Measurements from ENCODE around the gene CD163.
A peak's percentile ranks its signal among the peaks of the same experiment; 100 is the strongest.
"Not testable (repeated sequence)": the region's sequence is repeated elsewhere in the genome, so short reads cannot be mapped to it uniquely, and the experiment has no call there.

Gene CD163

GRCh38 chr12:7448099-7448498 lies 55.5 kb downstream of the CD163 start:
- no peak for DNase-seq

- no peak for DNase-seq
Observed at GRCh38 chr12:7444537-7444936, 59.0 kb downstream of the CD163 start.

- DNase-seq, result no peak
Observed at GRCh38 chr12:7444076-7444475, 59.5 kb downstream of the CD163 start, which contains the start of gene CD163L1. Gene CD163L1, minus strand, starts transcription at chr12:7444153. Its CDS starts 26 bp downstream, at chr12:7444127.

GRCh38 chr12:7441216-7441615 lies 62.4 kb downstream of the CD163 start:
- no peak for DNase-seq

- peak; percentile 63 to 70 for DNase-seq
Observed at GRCh38 chr12:7439579-7440505, 63.7 kb downstream of the CD163 start.

GRCh38 chr12:7438291-7438995 lies 65.1 kb downstream of the CD163 start:
- DNase-seq, result not testable (repeated sequence)

- DNase-seq, result not testable (repeated sequence)
Observed at GRCh38 chr12:7437494-7437893, 66.1 kb downstream of the CD163 start.

GRCh38 chr12:7434670-7435069 lies 68.9 kb downstream of the CD163 start:
- DNase-seq, result no peak

GRCh38 chr12:7433276-7433822 lies 70.2 kb downstream of the CD163 start:
- no peak for DNase-seq

- DNase-seq, result no peak
Observed at GRCh38 chr12:7431993-7432685, 71.4 kb downstream of the CD163 start.

Measured in activated T-cell treated with anti-CD3 and anti-CD28 coated beads, Interleukin-2, amount 50 U/mL, for 48 hours (primary cell).